ENCODE results near the gene TTC21A. TPM values are rescaled to one million over a fixed set of nuclear protein-coding genes. Genes with fewer than 3 reads are reported as not detected.

Gene TTC21A
- total RNA-seq, 1 donor from 2014 or later: 13.4 TPM

DNA sequence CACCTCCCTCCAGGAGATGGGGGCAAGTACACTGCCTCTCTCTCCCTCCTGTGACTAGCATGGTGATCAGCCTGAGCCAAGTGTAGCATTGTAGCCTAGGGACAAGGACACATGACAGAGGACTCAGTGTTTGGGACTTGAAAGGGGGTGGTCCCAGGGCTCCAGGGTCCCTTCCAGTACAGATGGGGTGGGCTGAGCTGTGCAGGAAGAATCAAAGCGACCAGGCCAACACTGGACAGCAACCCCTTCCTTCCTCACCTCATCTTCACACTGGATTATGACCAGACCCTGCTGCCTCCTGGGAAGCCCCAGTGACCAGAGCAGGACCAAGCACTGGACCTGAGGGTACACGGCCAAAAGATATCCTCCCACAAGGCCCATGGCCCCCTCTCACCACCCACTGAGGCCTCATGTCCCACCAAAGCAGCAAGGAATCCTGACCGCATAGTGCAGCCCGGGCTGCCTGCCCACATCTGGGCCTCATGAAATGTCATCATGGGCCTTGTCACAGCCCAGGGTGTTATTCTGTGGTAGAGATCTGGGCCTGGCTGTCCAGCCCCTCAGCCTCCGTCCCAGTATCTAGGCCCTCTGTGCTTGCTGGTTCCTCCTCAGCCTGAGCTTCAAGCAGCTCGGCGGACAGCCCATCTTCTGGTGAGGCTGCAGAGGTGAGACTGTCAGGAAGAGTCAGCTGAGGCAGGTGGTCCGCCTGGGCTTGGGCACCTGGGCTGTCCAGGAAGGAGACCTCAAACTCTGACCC lies 9.6 kb upstream of the TTC21A start:
- no peak for DNase-seq (ENCODE audit: low spot score)

GRCh38 chr3:39098473-39099000 lies 8.9 kb upstream of the TTC21A start:
- DNase-seq (ENCODE audit: low spot score): no peak

- no peak for DNase-seq (ENCODE audit: low spot score)
These were observed 8.2 kb upstream of the TTC21A start for GRCh38 chr3:39099242-39099641.

- DNase-seq (ENCODE audit: low spot score): no peak
These were observed 7.6 kb upstream of the TTC21A start for GRCh38 chr3:39099738-39100499.

DNA sequence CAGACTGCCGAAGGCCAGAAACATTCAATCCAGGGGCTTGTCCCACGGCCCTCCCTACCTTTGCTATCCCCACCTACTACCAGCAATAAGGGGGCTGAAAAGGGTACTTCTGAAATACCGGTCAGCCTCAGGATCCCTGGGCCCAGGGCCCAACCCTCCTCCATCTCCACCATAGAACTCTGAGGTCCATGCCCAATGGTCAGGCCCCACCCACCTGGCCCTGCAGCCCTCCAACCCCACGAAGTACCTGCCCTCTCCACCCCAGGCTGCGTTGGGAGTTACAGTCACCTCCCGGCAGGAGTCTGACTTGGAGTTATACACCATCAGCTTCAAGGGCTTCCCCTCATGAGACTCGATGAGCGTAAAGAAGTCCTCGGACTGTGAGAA lies 7.0 kb upstream of the TTC21A start:
- no peak for DNase-seq (ENCODE audit: low spot score)

DNA sequence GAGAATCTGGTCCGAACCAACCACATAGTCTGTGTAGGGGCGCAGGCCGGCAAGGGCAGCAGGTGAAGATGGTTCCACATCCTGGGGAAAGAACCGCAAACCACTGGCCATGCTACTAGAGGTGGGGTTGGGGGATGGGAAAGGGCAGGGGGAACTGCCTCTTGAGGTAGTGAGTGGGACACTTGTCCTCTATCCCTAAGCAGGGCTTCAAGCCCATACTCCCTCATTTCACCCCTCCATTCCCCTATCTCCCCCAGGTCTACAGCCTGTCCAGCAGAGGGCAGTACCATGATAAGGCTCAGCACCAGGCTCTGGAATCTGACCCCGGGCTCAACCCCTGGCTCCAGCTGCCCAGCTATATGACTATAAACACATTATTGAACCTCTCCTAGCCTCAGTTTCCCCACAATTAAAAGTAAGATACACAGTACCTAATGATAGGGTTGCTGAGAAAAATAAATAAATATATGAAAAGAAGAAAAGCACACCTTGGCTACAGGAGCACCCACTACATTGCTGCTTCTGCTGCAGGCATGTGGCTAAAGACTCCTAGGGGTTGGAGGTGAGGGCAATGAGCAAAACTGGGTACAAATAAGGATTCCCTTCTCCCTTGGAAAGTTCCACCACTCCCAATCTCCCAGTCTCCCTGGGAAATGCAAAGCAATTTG lies 6.3 kb upstream of the TTC21A start:
- DNase-seq (ENCODE audit: low spot score): no peak

DNA sequence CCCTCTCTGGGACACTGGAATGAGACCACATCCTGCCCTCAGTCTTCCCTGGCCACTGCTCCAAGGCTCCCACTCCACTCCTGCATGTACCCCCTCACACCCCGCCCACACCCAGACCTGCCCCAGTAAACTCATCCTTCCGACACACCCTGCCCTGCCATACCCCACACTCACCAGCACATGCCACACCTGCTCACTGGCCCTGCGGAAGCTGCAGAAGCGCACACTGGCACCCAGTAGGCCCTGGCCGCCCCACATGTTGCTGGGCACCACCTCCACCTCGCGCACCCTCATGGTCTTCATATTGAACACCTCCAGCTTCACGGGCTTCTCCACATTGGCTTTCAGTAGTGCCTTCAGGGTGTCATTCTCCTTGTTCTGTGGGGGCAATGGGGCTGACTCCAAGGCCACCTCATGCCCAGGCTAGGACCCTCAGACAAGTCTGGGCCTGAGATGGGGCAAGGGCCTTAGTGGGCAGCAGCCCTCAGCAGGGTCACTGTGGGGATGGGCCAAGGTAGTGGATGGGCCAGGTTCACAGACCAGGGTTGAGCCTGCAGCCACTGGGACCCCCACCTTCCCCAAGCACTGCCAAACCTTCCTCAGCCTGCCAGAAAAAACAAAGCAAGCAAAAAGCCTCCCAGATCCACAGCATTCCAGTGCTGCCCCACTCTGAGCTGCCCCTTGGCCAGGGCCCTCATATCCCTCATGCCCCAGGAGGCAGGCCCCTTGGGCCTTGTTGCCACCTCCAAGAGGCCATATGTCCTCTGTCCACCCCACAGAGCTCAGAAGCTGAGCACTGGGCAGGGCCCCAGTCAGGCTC lies 4.8 kb upstream of the TTC21A start:
- no peak for DNase-seq (ENCODE audit: low spot score)

DNA sequence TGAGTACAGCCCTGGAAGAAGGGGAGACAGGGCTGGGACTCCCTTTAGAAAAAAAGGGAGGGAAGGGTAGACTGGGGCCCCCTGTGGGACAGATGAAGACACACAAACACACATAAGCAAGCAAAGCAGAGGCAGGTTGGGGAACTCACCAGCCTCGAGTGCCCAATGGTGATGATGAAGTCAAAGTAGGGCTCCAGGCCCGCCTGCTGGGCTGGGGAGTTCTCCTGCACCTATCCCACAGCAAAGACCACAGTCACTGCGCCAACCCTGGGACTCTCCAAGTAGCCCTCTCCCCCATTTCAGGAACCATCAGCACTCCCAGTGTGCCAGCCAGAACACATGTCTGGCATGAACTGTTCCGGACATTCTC lies 4.2 kb upstream of the TTC21A start:
- DNase-seq (ENCODE audit: low spot score): no peak

DNA sequence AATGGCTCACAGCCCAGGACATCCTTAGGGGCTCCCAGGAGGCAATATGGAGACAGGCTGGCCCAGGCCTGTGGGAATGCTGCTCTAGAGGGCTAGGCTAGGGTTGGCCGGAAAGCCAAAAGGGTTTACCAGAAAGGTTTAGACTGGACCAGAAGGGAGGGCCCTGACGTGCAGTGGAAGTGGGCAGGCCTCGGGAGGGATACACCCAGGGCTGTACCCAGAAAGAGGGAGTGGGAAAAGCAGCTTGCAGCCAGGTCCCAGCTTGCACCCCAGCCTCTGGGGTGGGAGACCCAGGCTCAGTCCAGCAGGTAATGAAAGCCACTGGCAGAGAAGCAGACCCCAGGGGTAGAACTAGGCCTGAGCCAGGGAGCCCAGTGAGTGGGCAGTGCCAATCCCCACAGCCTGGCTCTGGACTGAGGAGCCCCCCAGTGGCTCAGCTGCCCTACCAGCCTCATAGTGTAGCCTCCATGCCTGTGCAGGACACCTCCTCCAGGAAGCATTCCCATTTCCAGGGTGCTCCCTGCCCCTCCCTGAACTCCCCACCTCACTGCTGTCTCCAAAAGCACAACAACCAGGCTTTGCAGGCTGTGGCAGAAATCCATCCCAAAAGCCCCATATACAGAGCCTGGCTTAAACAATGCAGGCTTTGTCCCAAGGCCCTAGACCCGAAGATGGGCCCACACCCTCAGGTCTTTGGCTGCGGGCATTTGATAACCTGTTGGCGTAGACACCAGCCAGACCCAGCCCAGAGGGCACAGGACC lies 3.5 kb upstream of the TTC21A start:
- DNase-seq (ENCODE audit: low spot score): peak; percentile 6

DNA sequence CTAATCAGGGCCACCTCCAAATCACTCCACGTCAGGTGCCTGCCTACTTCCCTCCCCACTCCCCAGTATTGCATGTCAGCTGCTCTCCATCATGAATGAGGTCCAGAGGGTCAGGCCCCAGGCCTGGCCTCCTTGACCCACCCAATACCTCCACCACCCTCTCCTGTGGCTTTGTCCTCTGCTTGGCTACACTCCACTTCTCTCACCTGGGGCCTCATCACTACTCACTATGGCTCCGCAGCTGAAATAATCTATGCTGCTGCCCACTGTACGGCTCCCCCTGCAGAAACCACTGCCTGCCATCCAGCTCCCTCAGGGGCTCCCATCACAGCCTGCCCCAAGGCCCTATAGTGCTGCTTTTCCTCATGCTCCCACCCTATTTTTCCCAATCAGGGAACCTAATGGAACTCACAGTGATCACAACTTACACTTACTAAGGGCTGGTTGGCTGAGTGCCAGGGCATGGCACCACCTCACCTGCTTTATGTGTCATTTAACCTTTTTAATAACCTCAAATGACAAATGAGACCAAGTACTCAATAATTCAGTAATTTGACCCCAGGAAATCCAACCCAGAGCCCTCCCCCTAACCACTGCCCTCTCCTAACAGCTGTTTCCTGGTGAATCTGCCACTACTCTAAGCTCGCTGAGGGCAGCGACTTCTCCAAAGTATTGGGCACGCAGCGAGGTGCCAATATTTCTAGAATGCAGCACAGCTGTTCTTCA lies 2.4 kb upstream of the TTC21A start:
- DNase-seq (ENCODE audit: low spot score): no peak

GRCh38 chr3:39105687-39106063 lies 1.8 kb upstream of the TTC21A start:
- no peak for DNase-seq (ENCODE audit: low spot score)

GRCh38 chr3:39106281-39106811 lies 1.1 kb upstream of the TTC21A start:
- DNase-seq (ENCODE audit: low spot score): no peak

GRCh38 chr3:39106851-39107387 lies 561 bp upstream of the TTC21A start:
- peak; percentile 61 for DNase-seq (ENCODE audit: low spot score)

- DNase-seq (ENCODE audit: low spot score): no peak
These were observed 775 bp downstream of the TTC21A start for GRCh38 chr3:39108200-39108710.

GRCh38 chr3:39109086-39109485 lies 1.6 kb downstream of the TTC21A start:
- DNase-seq (ENCODE audit: low spot score): no peak

DNA sequence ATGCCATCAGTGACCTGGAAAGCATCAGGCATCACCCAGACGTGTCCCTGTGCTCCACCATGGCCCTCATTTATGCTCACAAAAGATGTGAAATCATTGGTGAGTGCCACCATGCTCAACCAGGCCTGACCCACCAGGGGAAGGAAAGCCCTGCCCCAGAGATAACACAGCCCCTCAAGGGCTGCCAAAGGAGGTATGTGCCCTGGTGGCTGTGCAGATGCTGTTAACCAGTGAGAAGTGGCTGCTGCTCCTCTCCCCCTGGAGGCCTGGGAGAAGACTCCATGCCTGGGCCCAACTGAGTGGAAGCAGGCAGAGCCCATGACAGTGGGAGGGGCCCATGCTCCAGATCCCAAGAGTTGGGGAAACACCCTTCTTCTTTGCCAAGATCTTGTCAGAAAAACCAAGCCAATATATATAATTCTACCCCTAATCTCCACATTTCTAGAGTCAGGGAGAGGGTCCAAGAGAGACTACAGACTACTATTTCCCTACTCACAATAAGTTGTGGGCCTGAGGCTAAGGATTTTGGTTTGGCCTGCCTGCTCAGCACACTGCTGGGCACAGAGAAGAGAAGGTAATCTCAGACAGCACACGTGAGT lies 2.7 kb downstream of the TTC21A start:
- no peak for DNase-seq (ENCODE audit: low spot score)

- DNase-seq (ENCODE audit: low spot score): no peak
These were observed 4.6 kb downstream of the TTC21A start for GRCh38 chr3:39112113-39112512.

DNA sequence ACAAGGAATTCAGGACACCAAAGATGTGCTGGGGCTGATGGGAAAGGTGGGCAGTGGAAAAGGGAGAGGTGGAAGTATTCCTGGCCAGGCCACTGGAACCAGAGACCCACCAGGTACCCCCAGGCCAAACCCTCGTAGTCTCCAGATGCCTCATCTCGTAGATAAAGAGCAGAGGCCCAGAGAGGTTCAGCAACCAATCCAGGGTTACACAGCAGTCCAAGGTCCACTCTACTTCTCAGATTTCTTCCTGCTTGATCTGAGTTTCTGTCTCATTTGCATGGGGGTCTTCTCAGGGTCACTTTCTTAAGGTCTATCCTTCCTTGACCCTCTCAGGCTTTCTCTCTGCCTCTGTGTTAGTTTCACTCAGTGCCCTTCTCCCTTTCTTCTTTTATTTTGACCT lies 5.1 kb downstream of the TTC21A start:
- DNase-seq (ENCODE audit: low spot score): no peak

- no peak for DNase-seq (ENCODE audit: low spot score)
These were observed 5.8 kb downstream of the TTC21A start for GRCh38 chr3:39113291-39113690.
